Esophagus mucosa (tissue), 1 donor: Measurements from ENCODE around the gene NPSR1. TPM values are rescaled to one million over a fixed set of nuclear protein-coding genes. Genes with fewer than 3 reads are reported as not detected.
"Not testable (repeated sequence)": the region's sequence is repeated elsewhere in the genome, so short reads cannot be mapped to it uniquely, and the experiment has no call there.

Experiments used
- ATAC-seq: fragments of 200-7000 bp; cut with Tn5 transposase; one replicate; pipeline ENCODE4 v1.9.1; 2020
- total RNA-seq: library from RNA; stranded (reverse); gene quantifications from one replicate; pipeline ENCODE4 v1.2.4, GENCODE V29; 2023
- donor health status: DM: yes; HTN: yes; CAD: no.

Gene NPSR1
- not detected for total RNA-seq

DNA sequence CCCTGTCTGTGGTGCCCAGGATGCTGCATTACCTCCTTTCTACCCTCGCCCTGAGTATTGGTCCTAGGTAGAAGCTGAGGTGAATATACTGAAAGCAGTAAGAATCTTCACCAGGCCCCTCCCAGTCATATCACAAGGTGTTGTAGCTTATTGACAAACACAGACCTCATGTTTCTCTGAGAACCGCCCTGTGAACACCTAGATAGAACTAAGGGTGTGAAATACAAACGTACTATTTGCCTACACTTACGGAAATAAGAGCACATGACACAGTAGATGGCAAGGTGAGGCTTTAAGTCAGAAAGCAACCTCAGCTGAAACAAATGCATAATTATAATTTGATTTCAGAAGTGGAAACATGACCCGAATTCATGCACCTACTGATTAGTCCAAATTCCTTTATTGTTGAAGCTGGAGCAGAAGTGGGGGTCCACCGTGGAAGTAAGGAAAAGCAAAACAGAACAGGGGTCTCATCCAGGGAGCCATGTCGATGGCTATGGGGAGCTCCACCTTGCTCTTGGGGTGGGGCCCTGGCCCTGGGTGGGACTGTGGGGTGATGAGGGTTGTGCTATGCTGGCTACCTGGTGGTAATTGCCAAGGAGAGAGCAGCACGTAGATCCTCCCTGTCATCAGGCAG lies at the start of gene NPSR1:
Gene NPSR1 (plus strand): TSS at position 587 of the 637 bp plus-strand sequence. CDS start 195 bp downstream, outside the sequence.
- ATAC-seq: no peak

DNA sequence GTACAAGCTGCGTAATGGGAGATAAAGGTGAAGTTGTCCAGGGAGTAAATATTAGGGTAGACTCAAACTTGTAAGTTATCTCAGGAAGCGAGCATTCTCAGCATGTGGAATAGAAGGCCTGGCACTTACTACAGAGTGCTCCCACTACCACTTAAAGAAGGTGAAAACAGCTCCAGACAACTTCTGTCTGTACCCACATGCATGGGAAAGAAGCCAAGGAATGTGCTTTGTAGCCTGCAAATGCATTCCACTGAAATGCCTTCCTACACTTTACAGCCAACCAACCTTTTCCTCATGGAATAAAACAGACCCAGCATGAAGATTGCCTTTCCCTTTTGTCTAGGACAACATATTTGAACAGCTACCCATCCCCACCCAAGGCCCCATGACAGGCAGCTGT lies 45.4 kb upstream of the NPSR1 start:
- no peak for ATAC-seq

DNA sequence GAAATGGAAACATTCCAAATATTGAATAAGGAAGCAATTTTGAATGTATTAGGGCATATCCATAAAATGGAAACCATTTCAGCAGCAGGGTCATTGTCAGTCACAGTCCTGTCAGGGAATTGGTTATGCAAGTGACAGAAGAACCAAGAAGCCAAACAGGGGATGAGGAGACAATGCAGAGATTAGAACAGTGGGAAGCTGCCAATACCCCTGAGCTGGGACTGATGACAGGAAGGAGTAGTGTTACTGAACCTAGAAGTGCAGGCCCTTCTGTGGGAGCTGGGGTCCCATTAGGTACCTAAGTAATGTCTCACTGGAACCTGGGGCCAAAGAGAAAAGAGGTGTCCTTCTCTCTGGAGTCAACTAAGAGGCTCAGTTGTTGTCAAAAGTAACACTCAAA lies 37.6 kb upstream of the NPSR1 start:
- no peak for ATAC-seq

GRCh38 chr7:34622182-34622581 lies 35.8 kb upstream of the NPSR1 start:
- no peak for ATAC-seq

- no peak for ATAC-seq
Measured at GRCh38 chr7:34622771-34623250, 35.2 kb upstream of the NPSR1 start.

DNA sequence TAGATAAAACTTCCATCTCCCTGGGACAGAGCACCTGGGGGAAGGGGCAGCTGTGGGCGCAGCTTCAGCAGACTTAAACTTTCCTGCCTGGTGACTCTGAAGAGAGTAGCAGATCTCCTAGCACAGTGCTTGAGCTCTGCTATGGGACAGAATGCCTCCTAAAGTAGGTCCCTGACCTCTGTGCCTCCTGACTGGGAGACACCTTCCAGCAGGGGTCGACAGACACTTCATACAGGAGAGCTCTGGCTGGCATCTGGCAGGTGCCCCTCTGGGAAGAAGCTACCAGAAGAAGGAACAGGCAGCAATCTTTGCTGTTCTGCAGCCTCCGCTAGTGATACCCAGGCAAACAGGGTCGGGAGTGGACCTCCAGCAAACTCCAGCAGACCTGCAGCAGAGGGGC lies 29.4 kb upstream of the NPSR1 start:
- not testable (repeated sequence) for ATAC-seq

- no peak for ATAC-seq
Measured at GRCh38 chr7:34652809-34653208, 5.2 kb upstream of the NPSR1 start.

GRCh38 chr7:34653787-34654186 lies 4.2 kb upstream of the NPSR1 start:
- peak; percentile 43 for ATAC-seq

DNA sequence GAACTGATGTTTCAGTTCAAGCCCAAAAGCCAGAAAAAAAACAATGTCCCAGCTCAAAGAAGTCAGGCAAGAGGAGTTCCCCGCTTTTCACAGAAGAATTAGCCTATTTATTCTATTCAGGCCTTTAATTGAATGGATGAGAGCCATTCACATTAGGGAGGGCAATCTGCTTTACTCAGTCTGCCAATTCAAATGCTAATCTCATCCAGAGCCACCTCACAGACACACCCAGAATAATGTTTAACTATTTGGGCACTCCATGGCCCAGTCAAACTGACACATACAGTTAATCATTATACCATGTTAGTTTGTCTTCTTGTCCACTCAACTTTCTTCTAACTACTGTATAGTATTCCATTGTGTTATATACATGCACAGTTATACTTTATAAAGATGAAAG lies 2.6 kb upstream of the NPSR1 start:
- ATAC-seq: no peak

GRCh38 chr7:34656041-34656440 lies 2.0 kb upstream of the NPSR1 start:
- no peak for ATAC-seq

- ATAC-seq: no peak
Measured at GRCh38 chr7:34659472-34660075, 1.6 kb downstream of the NPSR1 start.

GRCh38 chr7:34662058-34662708 lies 4.2 kb downstream of the NPSR1 start:
- ATAC-seq: no peak

- no peak for ATAC-seq
Measured at GRCh38 chr7:34664755-34665154, 6.7 kb downstream of the NPSR1 start.

GRCh38 chr7:34672430-34672829 lies 14.4 kb downstream of the NPSR1 start:
- peak; percentile 80 for ATAC-seq

- no peak for ATAC-seq
Measured at GRCh38 chr7:34673066-34673465, 15.0 kb downstream of the NPSR1 start.

DNA sequence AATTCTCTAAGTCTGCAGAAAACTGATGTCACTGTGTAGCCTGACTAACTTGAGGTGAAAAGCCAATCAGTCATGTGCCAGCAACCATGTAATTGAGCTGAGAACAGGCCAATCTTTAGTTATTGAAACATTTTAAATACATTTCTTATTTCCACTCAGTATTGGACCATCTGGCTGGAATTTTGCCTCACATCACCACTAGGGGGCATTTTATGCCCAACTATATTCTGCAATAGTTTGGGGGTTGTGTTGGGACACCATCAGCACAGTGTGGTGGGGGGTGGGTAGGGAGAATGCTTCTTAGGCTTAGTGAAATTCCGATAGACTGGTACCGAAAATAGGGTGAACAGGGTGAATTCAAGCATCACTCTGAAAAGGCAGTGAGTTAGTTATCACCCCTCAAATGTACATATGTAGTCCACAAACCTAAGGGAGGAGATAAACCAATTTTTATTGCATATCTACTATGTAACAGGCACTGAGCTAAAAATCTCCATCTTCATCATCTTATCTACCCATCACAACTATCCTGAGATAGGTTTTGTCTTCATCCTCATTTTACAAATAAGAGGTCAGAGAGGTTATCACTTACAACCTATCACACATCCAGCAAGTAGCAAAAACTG lies 17.8 kb downstream of the NPSR1 start:
- peak; percentile 37 for ATAC-seq

GRCh38 chr7:34677491-34677890 lies 19.5 kb downstream of the NPSR1 start:
- ATAC-seq: no peak

GRCh38 chr7:34687529-34687928 lies 29.5 kb downstream of the NPSR1 start:
- ATAC-seq: no peak

DNA sequence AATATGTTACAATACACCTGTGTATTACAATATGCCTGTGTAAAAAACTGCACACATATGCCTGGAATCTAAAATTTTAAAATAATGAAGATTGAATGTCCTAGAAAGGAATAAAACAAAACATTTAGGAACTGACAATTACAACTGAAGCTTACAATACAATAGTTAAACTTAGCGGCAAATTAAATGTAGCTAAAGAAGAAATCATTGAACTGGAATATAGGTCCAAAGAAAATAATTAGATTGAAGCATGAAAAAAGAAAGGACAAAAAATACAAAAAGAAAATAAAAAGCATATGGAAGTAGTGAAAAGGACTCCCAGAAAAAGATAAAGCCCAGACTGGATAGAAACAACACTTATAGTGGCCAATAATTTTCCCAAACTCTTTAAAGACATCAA lies 38.4 kb downstream of the NPSR1 start:
- no peak for ATAC-seq

- no peak for ATAC-seq
Measured at GRCh38 chr7:34709771-34710170, 51.8 kb downstream of the NPSR1 start.

DNA sequence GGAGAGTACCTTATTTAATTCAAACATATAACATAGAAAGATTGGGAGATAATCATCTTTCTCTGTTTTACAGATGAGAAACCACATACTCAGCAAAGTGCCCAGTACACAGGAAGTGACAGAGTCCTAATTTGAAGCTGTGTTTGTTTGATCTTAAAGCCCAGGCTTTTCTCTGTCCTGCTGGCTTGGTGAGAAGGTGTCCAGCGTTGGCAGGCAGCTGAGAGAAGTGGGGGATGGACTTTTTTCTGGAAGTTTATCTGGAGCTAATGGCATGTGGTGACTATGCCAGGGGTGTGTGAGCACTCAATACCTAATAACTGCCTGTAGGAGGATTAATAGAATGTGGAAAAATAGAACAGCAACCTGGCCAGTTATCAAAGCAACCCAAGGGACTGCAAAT lies 60.8 kb downstream of the NPSR1 start:
- no peak for ATAC-seq

DNA sequence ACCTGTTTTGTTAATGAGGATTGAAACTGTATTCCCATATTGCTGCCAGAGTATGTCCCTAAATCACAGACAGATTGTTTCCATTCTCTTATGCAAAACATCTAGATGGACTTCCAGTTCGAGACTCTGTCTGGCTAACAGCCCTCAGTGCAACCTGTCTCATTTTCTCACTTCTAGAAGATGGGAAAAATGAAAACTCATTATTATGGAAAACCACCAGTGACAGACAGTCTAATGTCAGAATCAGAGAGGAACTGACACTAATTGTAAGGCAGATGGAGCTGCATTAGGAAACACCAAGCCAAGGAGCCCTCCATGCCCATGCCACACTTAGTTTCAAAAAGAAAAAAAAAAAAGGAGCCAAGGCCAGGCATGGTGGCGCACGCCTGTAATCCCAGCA lies 61.6 kb downstream of the NPSR1 start:
- no peak for ATAC-seq

DNA sequence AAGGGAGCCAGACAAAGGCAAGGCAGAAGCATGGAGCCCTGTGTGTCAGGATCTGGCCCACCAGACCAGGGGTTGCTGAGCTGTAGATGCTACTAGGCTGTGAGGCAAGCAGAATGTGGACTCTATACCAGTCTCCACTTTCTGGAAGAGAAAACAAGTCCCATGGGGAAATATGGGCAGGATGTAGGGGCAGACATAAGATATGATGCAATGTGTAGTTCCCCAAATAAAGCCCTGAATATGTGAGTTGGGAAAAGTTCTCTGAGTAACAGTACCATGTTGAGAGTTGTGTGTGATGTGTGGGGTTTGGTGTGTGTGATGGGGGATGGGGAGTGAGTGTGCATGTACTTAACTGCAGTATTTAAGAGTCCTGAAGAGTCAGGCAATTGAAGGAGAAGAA lies 62.3 kb downstream of the NPSR1 start:
- no peak for ATAC-seq

- ATAC-seq: no peak
Measured at GRCh38 chr7:34723338-34723737, 65.3 kb downstream of the NPSR1 start.
